GM23338 (cell line): ENCODE data around the gene KMT2E.

Source experiments
- CTCF ChIP-seq, 2 experiments: fragments of 200-600 bp in 1 of 2; sonication (generic) in 1 of 2; conservative IDR thresholded peaks; 2 replicates each; pipeline versions ENCODE4 v1.5.1 to v1.6.1; 2016 to 2017; ENCODE audit warnings: antibody characterized with exemption in 2 of 2, low read depth in 2 of 2, mild to moderate bottlenecking in 2 of 2, moderate library complexity in 1 of 2
- EZH2 ChIP-seq: fragments of 200-600 bp; sonication (generic); IDR thresholded peaks from one replicate; pipeline ENCODE4 v1.8.0; 2017; ENCODE audit warnings: antibody characterized with exemption, mild to moderate bottlenecking, low read depth; ENCODE audit not compliant: unreplicated experiment
- POLR2AphosphoS5 ChIP-seq: IDR thresholded peaks from 2 replicates; pipeline ENCODE4 v1.6.1; 2016; ENCODE audit warnings: antibody characterized with exemption, low read depth
- ZNF114 ChIP-seq: fragments of 250-450 bp; sonication (Bioruptor Pico); IDR thresholded peaks from 2 replicates; pipeline ENCODE4 v1.5.0; 2020; ENCODE audit warnings: mild to moderate bottlenecking, moderate library complexity
- ZNF331 ChIP-seq: fragments of 250-450 bp; sonication (Bioruptor Pico); IDR thresholded peaks from 2 replicates; pipeline ENCODE4 v1.5.0; 2020; ENCODE audit warnings: low read depth, mild to moderate bottlenecking, moderate library complexity

GRCh38 chr7:105127179-105127578, 113.2 kb downstream of the KMT2E start:
- TF ChIP-seq EZH2: no peak
- TF ChIP-seq CTCF (conservative IDR thresholded peaks at IDR 0.05; ENCODE audit: low read depth in 2 of 2): no peak
- TF ChIP-seq ZNF331 (CRISPR knock-in tag): no peak
- no peak for TF ChIP-seq POLR2AphosphoS5
- no peak for TF ChIP-seq ZNF114
